GM20000 (cell line): ENCODE data around the gene MYO9B.
A peak's percentile ranks its signal among the peaks of the same experiment; 100 is the strongest.

Experiments used
- DNase-seq: peaks from one replicate; pipeline ENCODE4 v3.0.0; 2012; ENCODE audit warnings: low spot score
- CTCF ChIP-seq: IDR thresholded peaks from 2 replicates; pipeline ENCODE4 v1.5.1; 2012; ENCODE audit warnings: mild to moderate bottlenecking, control low read depth; ENCODE audit errors: extremely low read depth, missing control alignments

MYO9B gene

GRCh38 chr19:17080440-17080801 lies 4.8 kb downstream of the MYO9B start:
- TF ChIP-seq CTCF, result no peak
- DNase-seq, result no peak

GRCh38 chr19:17081672-17082630 lies 6.4 kb downstream of the MYO9B start:
- no peak for TF ChIP-seq CTCF
- no peak for DNase-seq

- TF ChIP-seq CTCF, result no peak
- DNase-seq, result no peak
Measured at GRCh38 chr19:17086120-17086519, 10.5 kb downstream of the MYO9B start.

GRCh38 chr19:17086834-17087233 lies 11.3 kb downstream of the MYO9B start:
- no peak for TF ChIP-seq CTCF
- DNase-seq, result no peak

- no peak for TF ChIP-seq CTCF
- DNase-seq, result no peak
Measured at GRCh38 chr19:17088552-17088951, 13.0 kb downstream of the MYO9B start.

- TF ChIP-seq CTCF, result no peak
- peak; percentile 70 for DNase-seq
Measured at GRCh38 chr19:17090583-17090982, 15.0 kb downstream of the MYO9B start.

- TF ChIP-seq CTCF, result no peak
- DNase-seq, result peak; percentile 60
Measured at GRCh38 chr19:17091758-17092333, 16.3 kb downstream of the MYO9B start.
